HG02981 (cell line): Measurements from ENCODE around the gene ANKS1B.
"Not testable (repeated sequence)": the region's sequence is repeated elsewhere in the genome, so short reads cannot be mapped to it uniquely, and the experiment has no call there.

Source experiments
- ATAC-seq: cut with Tn5 transposase; IDR thresholded peaks from one replicate; pipeline ENCODE4 v1.9.1; 2021; ENCODE audit warnings: mild to moderate bottlenecking, moderate library complexity; ENCODE audit not compliant: unreplicated experiment

ANKS1B gene

DNA sequence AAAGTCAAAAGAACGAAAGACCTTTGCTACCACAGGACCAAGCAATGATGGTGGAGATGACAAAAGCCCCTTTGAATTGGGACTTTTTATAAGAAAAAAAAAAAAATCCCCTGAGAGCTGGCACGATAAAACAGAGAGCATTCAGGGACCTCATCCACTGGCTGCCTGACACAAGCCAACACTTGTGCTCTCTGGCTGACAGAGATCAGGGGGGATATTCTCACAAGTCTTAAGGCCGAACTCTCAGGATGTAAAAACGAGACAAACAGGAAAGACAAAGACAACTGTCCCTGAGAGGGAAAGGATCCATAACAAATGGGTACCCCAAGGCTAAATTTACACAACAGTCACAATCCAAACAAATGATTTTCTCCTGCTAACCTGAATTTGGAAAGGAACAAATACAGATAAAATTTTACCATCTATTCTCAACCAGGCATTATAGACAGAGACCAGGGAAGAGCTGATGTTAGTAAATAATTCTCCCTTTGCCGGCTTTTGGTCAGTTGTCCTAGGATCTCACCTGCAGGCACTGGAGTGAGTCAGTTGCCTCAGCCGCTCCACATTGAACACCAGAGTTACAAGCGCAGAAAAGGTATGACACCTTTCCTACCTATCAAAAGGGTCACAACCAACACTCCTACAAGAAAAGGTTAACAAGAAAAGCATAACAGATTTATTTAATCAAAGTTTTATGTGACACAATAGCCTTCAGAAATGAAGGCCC lies 375.1 kb downstream of the ANKS1B start:
- no peak for ATAC-seq

DNA sequence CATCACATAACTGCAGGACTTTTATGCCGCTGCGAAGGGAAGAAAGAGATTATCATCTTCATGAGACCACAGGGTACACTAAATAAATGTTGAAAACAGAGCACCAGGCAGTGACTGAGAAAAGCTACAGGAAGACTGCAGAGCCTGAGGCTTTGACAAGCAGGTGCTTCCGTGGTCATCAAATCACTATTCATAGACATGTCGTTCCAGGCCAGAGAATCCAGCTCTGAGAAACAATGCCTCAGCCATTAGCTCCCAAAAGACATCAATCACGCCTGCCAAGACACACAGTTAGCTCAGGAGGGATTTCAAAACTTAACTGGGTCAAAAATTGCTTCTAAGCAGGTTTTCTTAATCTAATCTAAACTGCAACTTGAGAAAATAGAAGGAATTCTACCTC lies 384.3 kb downstream of the ANKS1B start:
- peak; percentile 98 for ATAC-seq

GRCh38 chr12:99598785-99599184 lies 386.0 kb downstream of the ANKS1B start:
- ATAC-seq: no peak

DNA sequence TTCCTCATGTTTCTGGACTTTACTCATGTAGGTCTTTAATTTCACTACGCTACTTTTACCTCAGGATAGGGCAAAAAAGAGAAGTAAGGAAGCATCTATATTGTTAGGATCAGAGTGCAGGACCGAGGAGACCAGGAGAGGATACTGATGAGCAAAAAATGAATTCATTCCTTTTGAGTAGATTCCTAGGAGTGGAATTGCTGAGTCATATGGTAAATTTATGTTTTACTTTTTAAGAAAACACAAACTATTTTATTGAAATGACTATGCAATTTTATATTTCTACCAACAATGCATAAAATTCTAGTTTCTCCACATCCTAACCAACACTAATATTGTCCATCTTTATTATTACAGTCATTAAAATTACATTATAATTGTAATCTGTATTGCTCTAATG lies 388.0 kb downstream of the ANKS1B start:
- ATAC-seq: no peak

- ATAC-seq: not testable (repeated sequence)
Measured at GRCh38 chr12:99577125-99577524, 407.6 kb downstream of the ANKS1B start.

- no peak for ATAC-seq
Measured at GRCh38 chr12:99573980-99574379, 410.8 kb downstream of the ANKS1B start.

GRCh38 chr12:99567072-99567471 lies 417.7 kb downstream of the ANKS1B start:
- no peak for ATAC-seq

DNA sequence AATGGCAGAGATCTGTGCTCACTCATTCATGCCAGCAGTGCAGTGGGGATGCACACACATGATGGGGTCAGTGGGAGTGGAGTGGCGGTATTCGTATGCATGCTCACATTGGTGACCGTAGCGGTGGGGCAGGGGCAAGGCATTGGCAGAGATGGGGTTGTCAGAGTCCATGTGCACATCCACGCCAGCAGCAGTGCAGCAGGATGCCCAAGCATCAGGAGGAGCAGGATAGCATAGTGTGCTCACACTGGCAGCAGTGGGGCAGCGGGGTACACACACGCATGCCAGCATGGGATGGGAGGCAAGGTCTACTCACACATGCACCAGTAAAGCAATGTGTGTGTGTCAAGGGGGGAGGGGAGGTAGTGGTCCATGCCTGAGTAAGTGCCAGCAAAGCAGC lies 426.6 kb downstream of the ANKS1B start:
- no peak for ATAC-seq

DNA sequence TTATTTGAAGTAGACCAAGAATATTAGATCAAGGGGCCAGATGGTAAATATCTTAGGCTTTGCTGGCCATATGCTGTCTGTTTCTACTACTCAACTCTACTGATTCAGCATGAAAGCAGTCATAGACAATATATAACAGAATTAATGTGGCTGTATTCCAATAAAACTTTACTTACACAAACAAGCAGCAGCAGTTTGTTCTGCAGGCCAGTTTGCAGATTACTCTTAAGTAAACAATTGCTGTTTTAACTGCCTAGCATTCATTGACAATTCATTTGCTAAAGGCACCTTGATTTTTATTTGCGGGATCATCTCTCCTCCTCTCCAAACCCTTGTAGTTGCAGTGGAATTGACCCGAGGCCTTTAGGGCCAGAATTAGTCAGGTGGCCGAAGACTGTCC lies 431.3 kb downstream of the ANKS1B start:
- ATAC-seq: no peak

- ATAC-seq: no peak
Measured at GRCh38 chr12:99552022-99552421, 432.7 kb downstream of the ANKS1B start.

- ATAC-seq: no peak
Measured at GRCh38 chr12:99549651-99550050, 435.1 kb downstream of the ANKS1B start.

DNA sequence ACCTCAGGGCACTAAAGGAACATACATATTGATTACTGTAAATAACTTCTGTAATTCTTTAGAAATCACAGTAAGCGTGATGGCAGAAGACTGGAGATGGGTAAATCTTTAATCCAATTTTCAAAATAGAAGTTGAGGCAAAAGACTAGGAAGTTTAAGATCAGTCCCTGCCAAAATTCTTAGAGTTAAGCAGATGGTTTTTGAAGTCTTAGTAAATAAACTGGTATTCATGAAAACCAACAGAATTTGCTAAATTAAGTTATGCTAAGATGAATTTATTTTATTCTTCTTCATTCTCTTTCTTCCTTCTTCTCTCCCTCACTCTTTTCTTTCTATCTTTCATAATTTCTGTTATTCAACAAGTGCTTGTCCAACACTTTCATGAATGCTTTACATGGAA lies 435.5 kb downstream of the ANKS1B start:
- no peak for ATAC-seq

DNA sequence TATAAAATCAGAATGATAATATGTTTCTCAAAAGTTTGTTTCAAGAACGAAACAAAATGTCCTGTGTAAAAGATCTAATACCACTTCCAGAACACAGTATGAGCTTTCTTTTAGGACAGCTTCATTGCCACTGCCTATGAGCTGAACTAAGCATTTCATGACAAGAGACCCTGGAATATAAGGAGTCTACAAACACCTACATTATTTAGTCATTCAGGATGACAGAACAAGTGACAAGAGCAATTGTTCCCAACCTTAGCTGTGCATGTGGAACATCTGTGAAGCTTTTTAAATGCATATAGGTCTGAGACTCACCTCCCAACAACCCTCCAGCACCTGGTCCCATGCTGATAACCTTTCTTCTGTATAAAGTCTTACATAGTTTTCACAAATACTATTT lies 440.3 kb downstream of the ANKS1B start:
- no peak for ATAC-seq

DNA sequence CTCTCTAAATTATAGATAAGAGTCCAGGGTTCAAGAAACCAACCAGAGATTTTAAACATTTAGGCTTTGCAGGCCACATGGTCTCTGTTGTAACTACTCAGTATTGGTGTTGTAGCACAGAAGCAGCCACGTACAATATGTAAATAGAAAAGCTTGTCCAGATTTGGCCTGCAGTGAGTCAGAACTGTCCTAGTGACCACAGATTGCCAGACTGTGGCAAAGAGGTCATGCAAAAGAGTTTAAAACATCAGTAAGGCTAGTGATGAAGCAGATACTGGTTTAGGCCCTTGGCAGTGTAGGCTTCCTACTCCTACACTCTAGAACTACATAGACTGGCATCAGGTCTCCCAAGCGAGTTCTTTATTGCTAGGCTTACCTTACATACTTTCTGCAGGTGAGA lies 454.8 kb downstream of the ANKS1B start:
- ATAC-seq: peak; percentile 98

- ATAC-seq: no peak
Measured at GRCh38 chr12:99528478-99528877, 456.3 kb downstream of the ANKS1B start.

GRCh38 chr12:99523853-99524252 lies 460.9 kb downstream of the ANKS1B start:
- ATAC-seq: no peak

- ATAC-seq: no peak
Measured at GRCh38 chr12:99522456-99522855, 462.3 kb downstream of the ANKS1B start.

- ATAC-seq: no peak
Measured at GRCh38 chr12:99521664-99522063, 463.1 kb downstream of the ANKS1B start.

GRCh38 chr12:99513066-99513465 lies 471.7 kb downstream of the ANKS1B start:
- ATAC-seq: no peak

GRCh38 chr12:99505805-99506204 lies 478.9 kb downstream of the ANKS1B start:
- no peak for ATAC-seq

- no peak for ATAC-seq
Measured at GRCh38 chr12:99498756-99499155, 486.0 kb downstream of the ANKS1B start.

DNA sequence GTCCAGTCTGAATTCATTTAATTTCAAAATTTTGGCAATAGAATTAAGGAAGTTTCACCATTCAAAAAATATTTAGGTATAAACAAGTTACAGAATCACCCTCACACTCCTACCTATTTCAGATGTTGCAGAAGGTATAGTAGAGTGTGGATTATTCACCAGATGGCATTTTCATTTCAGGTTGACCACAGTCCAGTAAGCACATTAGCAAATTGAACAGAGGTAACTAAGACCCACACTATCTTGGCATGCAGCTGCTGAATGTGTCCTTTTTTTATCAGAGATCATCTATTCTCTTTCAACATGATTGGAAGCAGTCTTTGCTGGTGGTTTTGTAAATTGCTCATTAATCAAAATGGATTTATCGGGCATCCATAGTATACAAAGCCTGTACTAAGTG lies 488.9 kb downstream of the ANKS1B start:
- no peak for ATAC-seq

GRCh38 chr12:99493197-99493596 lies 491.5 kb downstream of the ANKS1B start:
- no peak for ATAC-seq
